ENCODE data around the gene CDK17.

Gene CDK17

DNA sequence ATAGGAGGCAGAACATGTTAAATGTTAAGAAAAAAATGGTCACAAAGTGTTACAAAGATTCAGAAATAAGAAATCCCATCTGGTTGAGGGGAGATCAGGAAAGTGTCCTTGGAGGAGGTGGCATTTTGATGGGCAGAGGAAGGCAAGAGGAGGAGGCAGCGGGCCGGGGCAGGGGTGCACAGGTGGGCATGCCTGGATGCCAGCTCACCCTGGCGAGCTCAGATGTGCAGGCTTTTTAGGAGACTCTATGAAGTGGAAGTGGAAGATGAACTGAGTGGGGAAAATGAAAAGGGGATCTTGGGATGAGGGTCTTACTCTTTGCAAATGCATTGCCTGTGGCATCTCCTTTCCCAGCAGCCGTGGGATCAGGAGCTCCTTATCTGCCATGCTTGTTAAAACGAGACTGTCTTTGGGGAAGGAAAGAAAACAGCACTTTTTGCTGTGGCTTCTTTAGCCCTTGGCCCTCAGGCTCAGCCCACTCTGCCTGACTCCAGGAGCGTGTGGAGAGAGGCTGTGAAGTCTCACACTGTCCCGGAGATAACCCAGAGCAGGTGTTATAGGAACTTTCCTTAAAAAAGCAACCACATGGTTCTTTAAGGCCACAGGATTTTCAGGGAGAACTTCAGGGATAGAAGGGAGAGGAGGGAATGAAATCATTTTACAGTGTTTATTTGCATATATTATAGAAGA is 143.4 kb downstream of the CDK17 start:
- in situ Hi-C loops (cut with MboI; ENCODE audit: low pct_unique_long_range_greater_than_20kb, low sequenced_read_pairs) = no loop called here
- DNase-seq = no peak

DNA sequence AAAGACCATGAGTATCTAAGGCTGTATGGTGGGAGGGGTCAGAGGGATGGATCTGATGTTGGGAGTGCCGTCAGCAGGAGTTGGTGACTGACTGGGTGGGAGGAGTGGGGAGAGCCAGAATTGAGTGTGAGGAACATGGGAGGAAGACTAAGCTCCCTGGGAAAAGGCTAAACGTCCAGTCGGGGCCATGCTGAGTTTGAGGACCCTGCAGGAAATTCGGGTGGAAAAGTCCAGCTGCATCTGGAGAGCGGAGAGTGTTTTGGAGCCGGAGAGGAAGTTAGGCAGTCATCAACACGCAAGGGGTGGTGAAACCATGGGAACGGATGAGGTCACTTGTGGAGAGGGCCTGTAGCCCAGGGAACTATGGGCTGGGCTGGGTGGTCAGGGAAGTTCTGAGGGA is 145.2 kb downstream of the CDK17 start:
- DNase-seq = no peak
- in situ Hi-C loops (cut with MboI; ENCODE audit: low pct_unique_long_range_greater_than_20kb, low sequenced_read_pairs) = no loop called here

DNA sequence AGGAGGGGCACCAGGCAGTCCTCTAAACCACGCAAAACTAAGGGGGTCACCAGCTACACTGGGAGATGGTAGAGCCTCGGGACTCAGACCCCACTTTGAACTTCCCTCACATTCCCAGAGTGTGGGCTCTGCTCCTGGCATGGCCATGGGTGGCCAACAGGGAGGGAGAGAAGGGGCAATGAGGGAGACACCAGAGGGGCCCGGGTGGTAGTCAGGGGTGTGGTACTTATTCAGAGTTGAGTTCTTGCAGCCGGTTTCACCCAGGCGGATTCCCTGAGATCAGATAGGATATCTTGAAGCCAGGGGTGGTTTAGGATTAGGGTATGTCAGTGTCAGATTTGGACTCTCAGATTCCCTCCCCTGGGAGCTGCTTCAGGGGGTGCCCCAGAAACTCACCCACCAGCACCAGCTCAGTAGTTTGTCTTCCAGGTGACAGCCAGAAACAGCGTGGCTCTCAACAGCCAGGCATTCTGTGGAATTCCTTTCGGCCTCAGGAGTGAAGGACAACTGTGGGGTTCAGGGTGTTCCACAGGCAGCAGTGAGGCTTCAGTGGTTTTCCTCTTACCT is 150.0 kb downstream of the CDK17 start:
- in situ Hi-C loops (cut with MboI; ENCODE audit: low pct_unique_long_range_greater_than_20kb, low sequenced_read_pairs) = no loop called here
- DNase-seq = no peak

DNA sequence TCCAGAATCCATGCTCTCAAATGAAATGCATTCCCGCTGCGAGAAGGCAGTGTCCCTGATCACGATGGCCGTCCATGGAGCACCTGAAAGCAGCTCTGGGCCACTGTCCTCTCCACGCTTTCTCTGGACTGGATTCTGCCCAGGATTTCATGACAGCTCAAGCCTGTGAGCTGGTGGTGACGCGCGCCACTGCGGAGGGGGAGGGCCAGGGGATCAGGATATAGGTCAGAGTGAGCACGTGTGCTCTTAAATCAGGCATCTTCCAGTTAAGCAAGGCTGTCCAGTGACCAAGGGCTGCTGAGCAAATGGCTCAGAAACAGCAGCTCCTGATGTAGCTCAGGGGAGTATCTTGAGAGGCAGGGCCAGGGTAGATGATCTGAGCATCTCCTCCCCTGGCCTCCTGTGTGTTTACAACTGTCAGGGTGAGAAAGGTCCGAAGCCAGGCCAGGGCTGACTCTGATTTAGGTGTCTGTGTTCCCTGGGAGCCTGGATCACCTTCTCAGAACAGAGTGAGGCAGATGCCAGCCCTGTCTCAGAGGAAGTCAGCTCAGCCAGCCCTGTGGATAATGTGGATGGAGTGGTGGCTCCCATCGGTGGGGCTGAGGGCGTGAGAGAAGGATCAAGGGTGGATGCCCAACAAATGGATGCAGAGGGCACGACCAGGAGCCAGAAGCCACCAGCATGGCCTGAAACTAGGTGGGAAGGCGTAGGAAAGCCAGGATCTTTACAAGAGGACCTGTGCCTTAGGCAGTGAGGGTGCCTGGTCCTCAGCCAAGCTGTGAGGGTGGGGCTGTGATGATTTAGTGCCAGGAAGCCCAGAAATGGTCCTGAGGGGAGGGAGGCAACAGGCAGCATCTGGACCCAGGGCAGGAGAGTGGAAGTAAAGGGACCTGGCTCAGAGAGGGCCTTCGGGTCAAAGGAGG is 150.8 kb downstream of the CDK17 start:
- in situ Hi-C loops (cut with MboI; ENCODE audit: low pct_unique_long_range_greater_than_20kb, low sequenced_read_pairs) = no loop called here
- DNase-seq = no peak

DNA sequence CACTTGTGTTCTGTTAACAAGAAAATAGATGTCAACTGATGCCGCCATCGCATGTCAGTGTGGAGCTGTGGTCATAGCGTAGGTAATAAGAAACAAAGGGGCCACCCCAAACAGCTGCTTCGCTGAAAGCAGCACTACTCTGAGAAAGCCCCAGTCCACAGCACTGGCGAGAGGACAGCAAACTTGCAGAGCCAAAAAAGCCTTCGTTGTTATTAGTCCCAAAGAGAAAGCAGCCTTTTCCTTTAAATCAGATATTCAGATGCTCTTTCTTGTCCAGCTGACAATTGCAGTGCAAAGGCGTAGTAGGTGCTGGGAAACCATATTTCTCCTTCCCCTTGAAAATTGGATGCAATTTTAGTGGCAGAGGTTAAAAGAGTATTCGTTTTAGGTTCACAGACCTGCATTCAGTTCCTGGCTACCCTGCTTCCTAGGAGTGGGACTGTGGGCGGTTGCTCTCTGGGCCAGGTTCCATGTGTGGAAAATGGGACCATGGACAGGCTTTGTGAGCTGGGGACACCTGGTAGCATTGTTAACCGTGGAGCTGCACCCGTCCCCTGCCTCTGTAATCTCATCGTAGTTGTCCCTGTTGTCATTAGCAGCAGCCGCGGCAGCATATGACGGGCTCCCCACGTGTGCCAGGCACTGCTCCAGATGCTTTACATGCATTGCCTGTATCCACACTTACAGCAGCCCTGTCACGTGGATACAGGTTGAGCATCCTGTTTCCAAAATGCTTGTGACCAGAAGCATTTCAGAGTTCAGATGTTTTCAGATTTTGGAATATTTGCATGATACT is 151.9 kb downstream of the CDK17 start:
- in situ Hi-C loops (cut with MboI; ENCODE audit: low pct_unique_long_range_greater_than_20kb, low sequenced_read_pairs) = no loop called here
- no peak for DNase-seq

DNA sequence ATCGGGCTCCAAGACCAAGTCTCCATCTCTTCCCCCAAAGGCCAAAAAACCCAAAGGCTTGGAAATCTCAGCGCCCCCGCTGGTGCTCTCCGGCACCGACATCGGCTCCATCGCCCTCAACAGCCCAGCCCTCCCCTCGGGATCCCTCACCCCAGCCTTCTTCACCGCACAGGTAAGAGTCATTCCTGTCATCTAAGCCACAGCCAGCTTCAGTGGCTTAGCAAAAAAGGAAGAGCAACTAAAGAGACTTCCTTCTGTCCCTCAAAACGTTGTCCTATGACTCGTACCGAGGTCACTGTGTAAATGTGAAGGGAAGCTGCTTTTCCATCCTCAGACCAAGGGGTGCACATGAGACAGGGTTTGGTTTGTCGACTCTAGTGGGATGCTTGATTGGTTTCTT is 152.7 kb downstream of the CDK17 start:
- no peak for DNase-seq
- in situ Hi-C loops (cut with MboI; ENCODE audit: low pct_unique_long_range_greater_than_20kb, low sequenced_read_pairs) = no loop called here

DNA sequence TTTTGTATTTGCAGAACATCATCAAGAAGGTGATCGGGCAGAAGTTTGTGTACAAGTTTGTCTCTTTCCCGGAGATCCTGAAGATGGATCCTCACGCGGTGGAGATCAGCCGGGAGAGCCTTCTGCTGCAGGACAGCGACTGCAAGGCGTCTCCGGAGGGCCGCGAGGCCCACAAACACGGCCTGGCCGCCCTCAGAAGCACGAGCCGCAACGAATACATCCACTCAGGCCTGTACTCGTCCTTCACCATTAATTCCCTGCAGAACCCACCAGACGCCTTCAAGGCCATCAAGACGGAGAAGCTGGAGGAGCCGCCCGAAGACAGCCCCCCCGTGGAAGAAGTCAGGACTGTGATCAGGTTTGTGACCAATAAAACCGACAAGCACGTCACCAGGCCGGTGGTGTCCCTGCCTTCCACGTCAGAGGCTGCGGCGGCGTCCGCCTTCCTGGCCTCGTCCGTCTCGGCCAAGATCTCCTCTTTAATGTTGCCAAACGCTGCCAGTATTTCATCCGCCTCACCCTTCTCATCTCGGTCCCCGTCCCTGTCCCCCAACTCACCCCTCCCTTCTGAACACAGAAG is 153.2 kb downstream of the CDK17 start:
- DNase-seq = no peak
- in situ Hi-C loops (cut with MboI; ENCODE audit: low pct_unique_long_range_greater_than_20kb, low sequenced_read_pairs) = no loop called here

DNA sequence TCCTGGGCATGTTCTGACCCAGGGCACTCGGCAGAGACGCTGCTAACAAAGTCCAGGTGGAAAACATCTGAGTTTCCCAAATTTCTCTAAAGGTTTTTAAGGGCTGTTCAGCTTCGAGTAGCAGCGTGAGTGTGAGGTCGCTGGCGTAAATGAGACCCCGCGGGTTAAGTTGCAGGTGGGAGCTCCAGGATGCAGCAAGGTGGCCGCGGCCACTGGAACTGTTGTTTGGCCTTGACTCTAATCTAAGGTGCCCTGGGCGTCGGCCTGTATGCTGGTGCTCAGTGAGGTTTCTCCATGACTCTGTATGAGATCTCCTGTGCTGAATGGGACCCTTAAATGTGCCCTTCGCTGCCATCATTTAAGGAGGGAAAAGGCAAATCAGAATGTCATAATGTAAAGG is 155.4 kb downstream of the CDK17 start:
- in situ Hi-C loops (cut with MboI; ENCODE audit: low pct_unique_long_range_greater_than_20kb, low sequenced_read_pairs) = no loop called here
- no peak for DNase-seq

DNA sequence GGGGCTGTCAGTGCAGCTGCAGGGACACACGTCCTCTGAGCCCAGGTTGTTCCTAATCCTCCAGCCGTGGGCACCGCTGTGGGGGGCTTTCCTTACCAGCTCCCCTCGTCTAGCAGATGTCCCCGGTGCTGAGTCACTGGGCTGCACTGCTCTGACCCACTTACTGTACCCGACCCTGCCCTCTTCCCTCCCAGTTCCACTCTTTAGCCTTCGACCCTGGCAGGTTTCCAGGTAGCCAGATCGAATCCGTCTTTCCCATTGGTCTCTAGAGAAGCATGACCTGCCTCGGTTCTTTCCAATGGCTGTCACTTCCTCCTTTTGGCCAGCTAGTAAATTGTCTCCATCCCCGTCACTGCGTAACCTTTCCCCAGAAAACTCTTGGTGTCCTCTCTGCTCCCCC is 157.6 kb downstream of the CDK17 start:
- in situ Hi-C loops (cut with MboI; ENCODE audit: low pct_unique_long_range_greater_than_20kb, low sequenced_read_pairs) = no loop called here
- DNase-seq = no peak

DNA sequence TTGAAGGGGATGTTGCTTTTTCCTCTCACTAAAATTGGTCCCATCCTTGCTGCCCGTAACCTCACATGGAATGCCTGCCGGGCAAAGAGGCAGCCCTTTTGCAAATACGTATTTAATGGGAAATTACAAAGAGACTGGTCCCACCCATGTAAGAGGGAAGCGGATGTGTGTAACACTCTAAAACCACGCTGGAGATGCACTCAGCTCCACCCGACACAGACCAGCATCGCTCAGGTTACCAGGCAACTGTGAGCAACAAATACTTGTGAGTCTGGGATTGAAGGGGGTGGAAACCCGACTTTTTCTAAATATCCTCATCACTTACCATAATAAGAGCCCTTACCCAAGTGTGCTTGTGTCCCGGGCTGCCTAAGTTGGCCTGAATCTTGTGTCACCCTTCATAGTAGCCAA is 158.4 kb downstream of the CDK17 start:
- no peak for DNase-seq
- in situ Hi-C loops (cut with MboI; ENCODE audit: low pct_unique_long_range_greater_than_20kb, low sequenced_read_pairs) = no loop called here

DNA sequence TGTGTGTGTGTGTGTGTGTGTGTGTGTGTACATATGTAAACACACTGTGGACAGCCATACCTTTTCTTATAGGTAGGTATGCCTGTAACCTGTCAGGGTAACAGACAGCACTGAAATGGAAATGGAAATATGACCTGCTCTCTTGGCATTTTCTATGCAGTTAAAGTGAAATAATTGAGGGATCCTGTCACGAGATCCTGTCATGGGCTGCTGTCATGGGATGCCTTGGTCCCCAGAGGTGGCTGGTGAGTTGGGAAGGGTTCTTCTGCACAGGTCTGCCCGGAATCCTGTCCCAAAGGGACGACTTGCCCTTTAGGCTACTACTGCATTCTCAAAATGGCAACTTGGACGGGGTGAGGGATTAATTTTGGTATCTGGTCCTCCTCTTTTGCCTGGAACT is 158.8 kb downstream of the CDK17 start:
- no peak for DNase-seq
- in situ Hi-C loops (cut with MboI; ENCODE audit: low pct_unique_long_range_greater_than_20kb, low sequenced_read_pairs) = no loop called here

DNA sequence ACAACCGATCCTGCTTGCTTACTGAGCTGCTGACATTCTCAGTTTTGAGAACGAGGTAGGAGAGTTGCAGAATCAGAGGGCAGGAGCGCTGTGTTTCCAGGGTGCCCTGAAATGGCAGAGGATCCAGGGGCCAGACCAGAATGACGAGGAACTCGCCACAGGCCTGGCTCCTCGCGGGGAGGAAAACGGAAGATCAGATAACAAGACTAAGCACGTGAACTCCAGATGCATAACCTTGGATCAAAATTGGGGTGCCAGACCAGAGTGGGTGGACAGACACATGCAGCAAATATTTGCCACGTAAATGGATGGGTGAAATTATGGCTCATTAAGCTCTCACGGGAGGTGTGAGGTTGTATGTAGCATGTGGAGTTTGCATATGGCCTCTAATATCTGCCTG is 159.6 kb downstream of the CDK17 start:
- DNase-seq = no peak
- in situ Hi-C loops (cut with MboI; ENCODE audit: low pct_unique_long_range_greater_than_20kb, low sequenced_read_pairs) = no loop called here

DNA sequence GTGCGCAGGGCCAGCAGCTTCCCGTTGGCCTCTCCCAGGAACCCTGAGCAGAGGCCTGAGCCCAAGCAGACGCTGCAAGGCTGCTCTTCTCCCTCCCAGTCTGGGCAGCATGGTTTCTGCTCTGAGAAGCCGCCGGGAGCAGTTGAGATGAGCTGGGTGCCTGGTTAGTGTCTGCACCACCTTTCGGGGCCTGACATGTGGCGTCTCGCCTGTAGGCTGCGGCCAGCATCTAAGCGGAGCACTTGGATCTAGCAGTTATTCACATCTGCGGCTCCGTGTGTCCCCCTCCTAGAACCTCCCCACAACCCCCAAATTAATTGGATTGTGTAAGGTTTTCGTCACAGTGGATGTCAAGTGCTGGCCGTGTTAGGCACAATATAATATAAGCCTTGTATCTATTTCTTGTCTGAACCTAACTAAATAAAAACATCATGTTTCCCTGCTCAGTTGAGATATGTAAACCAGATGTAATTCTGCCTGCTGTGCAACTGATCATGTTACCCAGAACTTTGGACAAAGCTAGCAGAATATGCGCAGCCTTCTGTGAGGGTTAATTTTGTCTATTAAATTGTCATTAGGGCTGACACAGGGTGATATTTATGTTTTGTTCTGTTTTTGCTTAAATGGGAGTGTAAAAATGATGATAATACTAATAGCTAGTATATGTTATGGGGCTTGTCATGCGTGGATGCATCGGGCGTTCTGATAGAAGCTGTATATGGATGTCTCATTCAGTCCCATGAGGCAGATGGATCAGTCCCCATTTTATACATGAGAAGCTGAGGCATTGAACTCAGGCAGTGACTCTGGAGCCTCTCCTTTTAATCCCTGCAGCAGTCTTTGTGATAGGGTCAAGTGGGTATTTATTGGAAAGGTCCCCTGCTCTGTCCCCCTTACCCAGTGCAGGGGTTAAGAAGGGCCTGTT is 160.3 kb downstream of the CDK17 start:
- in situ Hi-C loops (cut with MboI; ENCODE audit: low pct_unique_long_range_greater_than_20kb, low sequenced_read_pairs) = no loop called here
- DNase-seq = no peak

DNA sequence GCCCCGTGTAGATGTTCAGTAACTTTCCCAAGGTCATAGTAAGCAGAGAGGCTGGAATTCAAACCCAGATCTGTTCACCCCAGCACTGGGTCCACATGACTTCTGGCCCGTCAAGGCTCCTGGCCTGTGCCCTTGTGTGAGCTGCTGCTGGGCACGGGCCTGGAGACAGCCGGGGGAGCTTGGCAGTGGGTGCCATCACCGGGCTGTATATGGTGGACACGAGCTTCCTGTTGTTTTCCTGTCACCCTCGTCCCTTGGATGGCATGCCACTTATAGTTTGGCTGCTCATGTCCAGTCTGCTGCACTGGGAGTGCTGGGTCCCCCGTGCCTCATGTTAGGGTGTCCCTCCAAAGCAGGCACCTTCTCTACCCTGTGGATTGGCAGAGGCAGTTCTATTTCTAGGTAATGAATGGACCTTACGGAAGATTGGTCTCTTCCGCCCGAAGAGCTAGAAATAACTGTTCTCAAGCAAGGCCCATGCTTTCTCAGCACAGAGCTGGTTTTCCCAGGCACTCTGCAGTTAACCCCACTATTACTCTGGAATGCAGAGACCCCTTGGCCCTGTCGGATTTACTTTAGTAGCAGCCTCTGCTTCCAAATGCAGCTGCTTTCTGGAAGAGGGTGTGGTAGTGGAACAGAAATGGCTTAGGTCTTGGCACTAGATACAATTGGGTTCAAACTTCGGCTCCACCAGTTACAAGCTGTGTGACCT is 161.7 kb downstream of the CDK17 start:
- in situ Hi-C loops (cut with MboI; ENCODE audit: low pct_unique_long_range_greater_than_20kb, low sequenced_read_pairs) = no loop called here
- no peak for DNase-seq

DNA sequence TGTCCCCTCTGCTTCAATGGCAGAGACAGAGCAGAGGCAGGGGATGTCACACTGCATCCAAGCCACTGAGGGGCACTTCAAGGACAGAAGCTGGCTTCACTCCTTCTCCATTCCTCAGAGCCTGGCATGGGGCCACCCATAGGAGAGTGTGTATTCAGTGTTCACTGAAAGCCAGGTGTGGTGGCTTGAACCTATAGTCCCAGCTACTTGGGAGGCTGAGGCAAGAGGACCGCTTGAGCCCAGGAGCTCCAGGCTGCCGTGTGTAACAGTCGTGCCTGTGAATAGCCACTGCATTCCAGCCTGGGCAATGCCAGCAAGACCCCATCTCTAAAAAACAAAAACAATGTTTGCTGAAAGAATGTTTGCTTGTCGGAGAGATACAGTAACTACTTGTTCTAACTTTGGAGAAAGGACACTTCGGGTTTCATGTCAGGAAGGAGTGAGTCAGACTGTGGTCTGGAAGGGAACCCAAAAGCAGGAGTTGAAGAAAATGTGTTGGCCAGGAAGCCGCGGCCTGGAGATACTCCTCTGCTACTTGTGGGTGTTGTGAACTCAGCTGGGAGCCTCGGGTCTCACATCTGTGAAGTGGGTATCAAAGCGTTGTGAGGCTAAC is 162.7 kb downstream of the CDK17 start:
- peak; percentile 77 for DNase-seq
- in situ Hi-C loops (cut with MboI; ENCODE audit: low pct_unique_long_range_greater_than_20kb, low sequenced_read_pairs) = no loop called here

DNA sequence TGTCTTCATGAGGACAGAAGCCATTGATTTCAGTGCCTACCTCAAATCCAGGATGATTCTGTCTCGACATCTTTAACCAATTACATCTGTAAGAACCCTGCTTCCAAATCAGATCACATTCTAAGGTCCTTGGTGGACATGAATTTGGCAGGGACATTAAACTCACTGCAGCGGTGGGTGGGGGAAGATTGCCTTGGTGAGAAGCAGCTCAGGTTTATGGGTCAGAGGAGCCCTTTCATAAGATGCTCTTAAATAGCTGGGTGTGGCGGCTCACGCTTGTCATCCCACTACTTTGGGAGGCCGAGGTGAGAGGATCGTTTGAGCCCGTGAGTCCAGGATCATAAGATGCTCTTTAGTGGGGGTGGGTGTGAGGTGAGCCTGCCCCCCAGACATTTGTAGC is 163.2 kb downstream of the CDK17 start:
- in situ Hi-C loops (cut with MboI; ENCODE audit: low pct_unique_long_range_greater_than_20kb, low sequenced_read_pairs) = no loop called here

DNA sequence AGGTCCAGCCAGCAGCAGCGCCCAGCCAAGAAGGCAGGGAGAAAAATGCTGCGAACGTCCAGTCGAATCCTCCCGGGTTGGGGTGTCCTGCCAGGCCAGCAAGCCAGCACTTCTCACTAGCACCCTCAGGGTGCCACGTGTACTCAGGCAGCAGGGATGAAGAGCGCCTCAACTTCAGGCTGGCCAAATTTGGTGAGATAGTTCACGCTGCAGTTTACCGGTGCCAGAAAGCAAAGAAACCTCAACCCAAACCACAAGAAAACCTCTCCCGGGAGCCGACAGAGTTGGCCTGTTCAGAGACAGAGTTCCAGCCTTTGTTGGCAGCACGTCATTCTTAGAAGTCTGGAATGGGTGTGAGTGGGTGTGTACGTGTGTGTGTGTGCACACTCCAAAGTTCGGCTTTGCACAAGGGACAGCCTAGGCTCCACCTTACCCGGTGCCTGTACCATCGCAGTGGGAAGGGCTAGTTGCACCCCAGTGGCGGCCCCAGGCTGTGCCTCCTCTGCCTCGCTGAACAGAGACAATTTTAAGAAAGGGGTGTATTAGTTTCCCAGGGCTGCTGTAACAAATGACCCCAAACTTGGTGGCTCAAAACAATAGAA is 163.9 kb downstream of the CDK17 start:
- no peak for DNase-seq
- in situ Hi-C loops (cut with MboI; ENCODE audit: low pct_unique_long_range_greater_than_20kb, low sequenced_read_pairs) = no loop called here

More for the DNA sequence above, 163.2 kb downstream of the CDK17 start:
- DNase-seq = no peak

Data from KBM-7 (cell line).